HUES6 (cell line): ENCODE measurements around the gene ARL14EP.

Experiments used
- H3K27ac ChIP-seq: 2 replicates; pipeline ENCODE4 v1.7.0; 2013; ENCODE audit warnings: low read depth, mild to moderate bottlenecking, low read length, inconsistent platforms
- H3K27me3 ChIP-seq: 2 replicates; pipeline ENCODE4 v1.6.1; 2013; ENCODE audit warnings: low read length; ENCODE audit not compliant: control insufficient read depth, insufficient read depth
- H3K36me3 ChIP-seq: 2 replicates; pipeline ENCODE4 v1.6.1; 2013; ENCODE audit warnings: low read length; ENCODE audit not compliant: control insufficient read depth, insufficient read depth
- H3K4me1 ChIP-seq: 2 replicates; pipeline ENCODE4 v1.6.1; 2013; ENCODE audit warnings: low read length; ENCODE audit not compliant: control insufficient read depth, insufficient read depth
- H3K4me3 ChIP-seq: 2 replicates; pipeline ENCODE4 v1.5.1; 2013; ENCODE audit warnings: low read depth, low read length
- H3K9ac ChIP-seq: one replicate; pipeline ENCODE4 v1.6.1; 2013; ENCODE audit warnings: mild to moderate bottlenecking, low read length
- H3K9me3 ChIP-seq: 2 replicates; pipeline ENCODE4 v1.6.1; 2013; ENCODE audit warnings: low read depth, low read length; ENCODE audit not compliant: control insufficient read depth, insufficient read depth

Gene ARL14EP

DNA sequence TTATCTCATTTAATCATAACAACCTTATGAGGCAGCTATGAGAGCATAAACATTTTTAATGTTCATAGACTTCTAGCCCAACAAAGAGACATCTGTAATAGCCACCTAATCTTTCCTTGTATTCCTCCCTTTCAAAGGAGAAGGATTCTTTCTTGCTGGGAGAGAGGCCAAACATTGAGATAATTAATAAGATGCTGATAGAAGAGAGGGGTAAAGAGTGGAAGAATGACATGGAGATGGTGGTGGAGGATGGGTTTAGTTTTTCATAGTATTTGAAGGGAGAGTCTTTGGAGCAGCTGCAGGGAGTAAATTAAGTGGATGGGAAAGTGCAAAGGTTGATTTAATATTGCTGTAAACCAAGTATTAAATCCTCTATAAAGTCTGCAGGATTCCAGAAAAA, 57.9 kb downstream of the ARL14EP start:
- Histone ChIP-seq H3K4me3 (no peak overlapping the region), H3K9me3 (peaks cover 4% of the 10 kb centered on the region), H3K27me3 (no peaks in the 10 kb centered on the region), H3K36me3 (no peaks in the 10 kb centered on the region), H3K9ac (no peak overlapping the region), H3K4me1 (peaks cover 6% of the 10 kb centered on the region; the same call in 1 of the 2 replicates), H3K27ac (no peak overlapping the region)

DNA sequence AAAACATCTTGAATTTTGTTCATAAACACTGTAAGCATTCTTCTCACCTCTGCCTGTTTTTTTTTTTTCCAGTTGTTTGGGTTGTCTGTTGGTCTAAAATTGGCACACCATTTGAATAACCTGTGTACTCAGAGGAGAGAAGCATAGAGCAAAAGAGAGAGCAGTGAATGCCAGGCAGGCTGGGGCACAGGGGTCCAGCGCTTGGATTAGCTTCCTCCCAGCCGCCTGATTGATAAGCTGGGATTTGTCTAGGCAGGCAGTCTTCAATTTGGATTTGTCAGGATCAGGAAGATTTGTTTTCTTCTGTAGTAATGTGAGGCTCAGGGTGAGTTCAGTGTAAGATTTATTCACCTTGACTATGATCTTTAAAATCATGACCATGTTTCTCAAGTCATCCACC, 59.0 kb downstream of the ARL14EP start:
- Histone ChIP-seq H3K36me3 (no peaks in the 10 kb centered on the region), H3K27me3 (no peaks in the 10 kb centered on the region), H3K4me3 (no peak overlapping the region), H3K27ac (no peak overlapping the region), H3K9me3 (peaks cover 13% of the 10 kb centered on the region), H3K9ac (no peak overlapping the region), H3K4me1 (peaks cover 6% of the 10 kb centered on the region; the same call in 1 of the 2 replicates)
